ENCODE results near the gene OTUD5.

Gene OTUD5

DNA sequence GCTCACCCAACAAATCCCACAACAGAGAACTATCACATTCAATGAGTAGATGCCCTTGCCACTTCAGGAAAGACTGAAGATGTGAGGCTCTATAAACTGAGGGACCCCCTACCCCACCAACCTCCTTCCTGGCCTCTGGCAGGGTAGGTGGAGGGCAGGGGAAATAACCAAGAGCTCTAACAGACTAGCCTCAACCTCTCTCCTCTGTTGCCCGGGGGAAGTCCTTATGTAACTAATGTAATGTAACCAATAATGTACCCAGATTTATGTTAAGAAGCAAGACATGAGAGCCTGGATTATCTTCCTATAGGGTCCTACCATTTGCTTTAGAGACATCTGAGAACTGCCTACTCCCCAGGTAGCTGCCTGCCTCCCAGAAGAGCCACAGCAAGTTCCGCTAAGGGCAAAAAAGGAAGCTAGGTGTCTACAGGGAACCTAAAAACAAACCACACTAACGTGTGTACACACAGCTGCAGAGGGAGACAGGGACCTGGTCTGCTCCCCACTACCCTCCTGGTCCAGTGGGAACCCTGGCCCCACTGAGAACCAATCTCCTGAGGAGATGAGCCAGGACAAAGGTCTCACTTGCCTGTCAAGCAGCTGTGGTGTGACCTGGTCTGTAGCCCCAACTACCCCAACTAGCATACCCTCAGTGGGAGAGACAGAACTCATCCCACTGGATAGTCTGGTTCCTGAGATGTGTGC is 17.7 kb downstream of the OTUD5 start:
- no peak overlapping the region for H3K4me3 ChIP-seq (ENCODE audit: low read depth, low read length)
- DNase-seq (ENCODE audit: low read depth): no peak

DNA sequence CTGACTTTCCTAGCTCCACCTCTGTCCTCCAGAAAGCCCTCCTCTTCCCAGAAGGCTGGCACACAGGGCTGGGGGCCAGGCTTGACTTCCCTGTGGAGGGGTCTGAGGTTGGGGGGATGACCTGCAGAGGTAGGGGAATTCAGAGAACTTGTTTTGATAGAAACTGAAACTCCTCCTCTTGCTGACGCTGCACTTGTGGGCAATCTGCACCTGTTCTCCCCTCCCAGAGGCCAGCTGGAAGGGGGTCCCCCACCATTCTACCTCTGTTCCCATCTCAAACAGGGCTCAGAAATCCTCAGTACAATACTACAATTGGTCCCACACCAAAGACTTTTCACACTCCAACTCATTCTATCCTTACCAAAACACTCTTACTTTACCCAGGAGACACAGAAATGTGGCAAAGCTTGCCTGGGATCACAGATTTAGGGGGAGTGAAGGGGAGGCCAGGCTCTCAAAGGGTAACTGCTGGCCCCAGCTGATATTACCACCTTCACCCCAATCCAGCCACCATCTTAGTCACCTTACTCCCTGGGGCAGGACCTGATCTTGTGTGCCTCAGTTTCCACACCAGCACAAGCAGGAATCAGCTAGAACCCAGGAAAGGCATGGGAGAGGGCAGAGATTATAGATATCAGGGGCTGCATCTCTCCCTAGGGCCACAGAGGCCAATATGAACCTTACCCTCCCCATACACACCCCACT is 18.5 kb downstream of the OTUD5 start:
- DNase-seq (ENCODE audit: low read depth): no peak
- no peak overlapping the region for H3K4me3 ChIP-seq (ENCODE audit: low read depth, low read length)

DNA sequence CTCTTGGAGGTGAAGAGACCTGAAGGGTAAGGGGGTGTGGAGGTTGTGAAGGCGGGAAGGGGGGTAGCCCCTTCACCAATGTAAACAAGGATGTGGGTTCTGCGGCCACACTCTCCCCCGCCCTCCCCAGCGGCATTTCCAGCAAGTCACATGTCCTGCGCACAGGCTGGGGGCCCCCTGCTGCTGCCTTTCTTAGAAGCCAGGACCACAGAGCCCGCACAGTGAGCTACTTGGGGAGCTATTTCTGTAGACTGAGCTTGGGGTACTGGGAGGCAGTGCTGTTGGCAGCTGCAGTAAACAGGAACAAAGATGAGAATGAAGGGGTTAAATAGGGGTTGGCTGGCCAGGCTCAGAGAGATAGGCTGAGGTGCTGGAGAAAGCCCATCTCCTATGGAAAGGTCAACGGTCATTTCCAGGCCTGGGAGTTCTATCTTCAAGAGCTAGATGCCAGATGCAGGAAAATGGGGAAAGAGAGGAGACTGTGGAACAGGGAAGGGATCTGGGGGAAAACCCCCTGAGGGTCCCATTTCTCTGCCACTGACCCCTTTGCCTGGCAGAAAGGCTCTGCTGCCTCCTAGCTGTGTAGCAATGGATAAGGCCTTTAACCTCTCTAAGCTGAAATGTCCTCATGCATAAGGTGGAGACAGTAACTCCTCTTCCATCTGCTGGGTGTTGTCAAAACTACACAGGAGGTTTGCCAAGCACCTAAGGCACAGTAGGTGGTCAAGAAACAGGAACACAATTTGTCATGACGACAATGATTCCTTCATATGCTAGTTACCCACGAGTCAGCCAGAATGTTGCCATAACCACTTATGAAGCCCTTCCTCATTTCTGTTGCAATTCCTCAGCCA is 20.1 kb downstream of the OTUD5 start:
- no peak overlapping the region for H3K4me3 ChIP-seq (ENCODE audit: low read depth, low read length)
- no peak for DNase-seq (ENCODE audit: low read depth)

DNA sequence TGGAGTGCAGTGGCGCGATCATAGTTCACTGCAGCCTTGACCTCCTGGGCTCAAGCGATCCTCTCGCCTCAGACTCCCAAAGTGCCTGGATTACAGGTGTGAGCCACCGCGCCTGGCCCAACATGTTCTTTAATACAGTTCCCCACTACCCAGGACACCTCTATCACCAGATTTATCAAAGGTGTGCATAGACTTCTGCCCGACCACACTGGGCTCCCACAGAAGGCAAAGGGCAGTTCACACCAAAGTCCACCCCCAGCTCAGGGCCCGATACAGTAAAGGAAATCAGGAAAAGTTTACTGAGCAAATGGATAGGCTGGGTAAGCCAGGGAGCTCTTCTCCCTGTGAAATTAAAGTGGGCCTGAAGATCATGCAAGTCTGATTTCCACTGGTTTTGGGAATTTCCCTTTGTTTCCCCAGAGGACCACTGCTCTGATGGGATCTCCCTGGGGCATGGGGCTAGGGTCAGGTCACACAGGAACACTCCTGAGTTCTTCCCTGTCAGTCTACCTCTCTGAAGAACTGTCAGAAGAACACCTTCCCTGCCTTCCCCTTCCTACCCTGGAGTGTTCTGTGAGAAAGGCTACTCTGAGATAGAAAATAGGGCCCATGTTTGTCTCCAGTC is 20.9 kb downstream of the OTUD5 start:
- H3K4me3 ChIP-seq (ENCODE audit: low read depth, low read length): no peak overlapping the region
- DNase-seq (ENCODE audit: low read depth): no peak

DNA sequence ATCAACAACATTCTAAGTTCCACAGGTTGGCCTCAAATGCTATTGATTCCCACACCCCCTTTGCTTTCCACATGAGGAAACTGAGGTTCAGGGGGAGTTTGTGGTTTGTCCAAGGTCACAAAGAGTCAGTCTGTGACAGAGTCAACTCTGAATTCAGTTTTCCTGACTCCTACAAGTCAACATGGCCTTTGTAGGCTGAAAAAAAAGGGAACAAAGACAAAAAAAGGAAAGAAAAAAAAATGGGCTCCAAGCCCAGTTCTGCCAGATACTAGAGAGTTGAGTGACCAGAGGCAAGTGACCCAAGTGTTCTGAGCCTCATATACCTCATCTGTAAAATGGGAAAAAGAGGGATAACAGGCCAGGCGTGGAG is 22.1 kb downstream of the OTUD5 start:
- no peak overlapping the region for H3K4me3 ChIP-seq (ENCODE audit: low read depth, low read length)
- no peak for DNase-seq (ENCODE audit: low read depth)

DNA sequence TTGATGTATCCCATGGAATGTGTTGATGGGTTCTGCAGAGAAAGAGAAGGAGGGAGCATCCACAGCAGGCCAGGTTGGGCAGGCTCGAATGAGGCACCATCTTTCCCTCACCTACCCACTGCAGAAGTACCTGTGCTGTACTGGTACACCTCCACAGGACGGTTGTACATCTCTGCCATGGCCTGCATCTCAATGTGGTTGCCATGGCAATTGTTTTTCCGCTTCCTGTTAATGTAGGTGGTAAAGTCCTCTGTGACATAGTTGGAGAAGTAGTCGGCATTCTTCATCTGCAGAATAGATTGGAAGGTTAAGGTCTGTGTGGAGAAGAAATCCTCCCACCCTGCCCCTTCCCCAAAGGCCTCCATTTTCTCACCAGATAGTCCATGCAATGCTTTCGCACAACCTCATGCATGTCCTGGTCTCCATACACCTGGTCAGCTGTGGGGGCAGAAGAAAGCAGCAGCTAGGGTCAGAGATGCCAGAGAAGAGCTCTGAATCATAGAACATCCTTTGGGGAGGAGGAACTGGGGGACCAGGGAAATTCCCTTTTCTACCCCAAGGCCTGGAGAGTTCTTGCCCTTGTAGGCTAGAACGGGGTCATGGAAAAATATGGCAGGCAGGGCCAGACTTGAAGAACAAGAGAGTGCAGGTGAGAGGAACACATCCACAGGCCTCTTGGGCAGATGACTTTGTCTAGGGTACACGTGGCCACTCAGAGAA is 22.7 kb downstream of the OTUD5 start:
- no peak for DNase-seq (ENCODE audit: low read depth)
- H3K4me3 ChIP-seq (ENCODE audit: low read depth, low read length): no peak overlapping the region

DNA sequence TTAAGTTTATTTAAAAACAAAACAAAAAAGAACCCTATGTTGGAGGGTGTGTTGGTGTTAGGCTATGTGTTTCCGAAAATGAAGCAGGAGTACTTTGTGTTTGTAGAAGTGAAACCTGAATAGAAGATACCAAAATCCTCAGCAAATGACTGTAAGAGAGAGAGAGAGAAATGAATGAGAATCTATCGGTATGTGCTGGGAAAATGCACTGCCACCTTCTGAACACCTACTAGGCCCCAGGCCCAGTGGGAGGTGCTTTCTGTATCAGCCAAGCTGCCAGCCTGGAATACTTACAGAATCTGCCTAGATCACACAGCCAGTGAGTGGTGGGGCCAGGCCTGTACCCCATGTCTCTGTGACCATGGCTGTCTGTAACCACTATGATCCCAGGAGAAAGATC is 23.6 kb downstream of the OTUD5 start:
- DNase-seq (ENCODE audit: low read depth): no peak
- no peak overlapping the region for H3K4me3 ChIP-seq (ENCODE audit: low read depth, low read length)

DNA sequence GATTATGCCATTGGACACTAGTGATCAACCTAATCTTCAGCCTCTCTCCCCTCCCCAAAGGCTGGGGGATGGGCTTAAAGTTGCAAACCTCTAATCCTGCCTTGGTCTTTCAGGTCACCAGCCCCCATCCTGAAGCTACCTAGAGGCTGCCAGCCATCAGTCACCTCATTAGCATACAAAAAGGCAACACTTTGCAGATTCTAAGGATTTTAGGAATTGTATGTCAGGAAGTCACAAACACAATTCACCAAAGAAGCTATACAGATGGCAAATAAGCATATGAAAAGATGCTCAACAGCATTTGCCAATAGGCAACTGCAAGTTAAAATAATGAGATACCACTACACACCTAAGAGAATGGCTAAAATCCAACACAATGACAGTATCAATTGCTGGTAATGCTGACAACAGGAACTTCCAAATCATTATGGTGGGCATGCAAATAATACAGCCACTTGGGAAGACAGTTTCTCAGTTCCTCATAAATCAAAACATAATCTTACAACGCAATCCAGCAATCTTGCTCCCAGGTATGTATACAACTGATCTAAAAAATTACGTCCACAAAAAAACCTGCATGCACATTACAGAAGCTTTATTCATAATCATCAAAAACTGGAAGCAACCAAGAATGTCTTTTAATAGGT is 29.5 kb downstream of the OTUD5 start:
- no peak overlapping the region for H3K4me3 ChIP-seq (ENCODE audit: low read depth, low read length)
- DNase-seq (ENCODE audit: low read depth): no peak

DNA sequence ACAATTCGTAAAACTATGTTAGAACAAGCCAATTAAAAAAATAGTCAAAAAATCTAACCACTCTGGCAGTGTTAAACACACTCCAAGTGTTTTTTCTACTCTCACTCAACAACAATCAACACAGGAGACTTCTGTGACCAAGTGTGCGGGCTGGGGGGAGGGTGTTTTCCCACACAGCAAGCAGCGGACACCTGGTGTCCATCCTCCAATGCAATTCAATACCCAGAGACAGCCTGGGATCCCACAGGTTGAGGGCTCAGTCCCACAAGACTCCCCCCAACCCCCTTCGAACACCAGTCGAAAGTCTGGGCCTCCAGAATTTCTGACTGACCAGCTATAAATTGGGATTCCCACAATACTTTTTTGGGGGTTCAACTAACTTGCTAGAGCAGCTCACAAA is 30.3 kb downstream of the OTUD5 start:
- no peak for DNase-seq (ENCODE audit: low read depth)
- no peak overlapping the region for H3K4me3 ChIP-seq (ENCODE audit: low read depth, low read length)

DNA sequence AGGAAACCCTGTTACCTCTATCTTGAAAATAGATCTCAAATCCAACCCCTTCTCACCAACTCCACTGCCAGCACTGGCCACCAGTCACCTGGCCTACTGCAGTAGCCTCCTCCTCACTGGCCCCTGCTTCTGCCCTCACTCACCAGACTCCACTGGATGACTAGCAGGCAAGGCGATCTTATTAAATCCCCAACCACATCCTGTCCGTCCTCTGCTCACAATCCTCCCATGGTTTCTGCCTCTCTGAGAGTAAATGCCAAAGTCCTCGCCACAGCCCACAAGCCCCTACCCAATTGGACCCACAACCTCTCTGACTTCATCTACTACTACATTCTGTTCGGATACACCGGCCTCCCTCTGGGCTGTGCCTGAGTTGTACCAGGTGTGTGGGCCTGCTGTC is 33.1 kb downstream of the OTUD5 start:
- H3K4me3 ChIP-seq (ENCODE audit: low read depth, low read length): no peak overlapping the region
- DNase-seq (ENCODE audit: low read depth): no peak

DNA sequence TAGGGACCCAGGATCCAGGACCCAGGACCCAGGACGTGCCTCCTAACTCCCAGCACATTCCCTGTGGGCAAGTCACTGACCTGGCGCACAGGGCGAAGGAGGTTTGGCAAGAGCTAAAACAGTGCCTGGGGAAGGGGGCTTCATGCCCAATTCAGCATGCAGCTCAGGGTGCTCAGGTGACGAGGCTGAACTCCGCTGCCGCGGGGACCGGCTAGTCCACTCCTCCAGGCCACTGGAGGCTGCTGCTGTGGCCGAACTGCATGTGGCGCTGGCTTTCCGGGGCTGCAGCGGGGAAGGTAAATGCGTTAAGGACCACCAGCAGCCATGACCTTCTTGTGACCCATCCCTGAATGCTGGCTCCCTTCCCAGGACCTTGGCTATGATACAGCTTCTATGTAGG is 33.6 kb downstream of the OTUD5 start:
- no peak for DNase-seq (ENCODE audit: low read depth)
- H3K4me3 ChIP-seq (ENCODE audit: low read depth, low read length): no peak overlapping the region

DNA sequence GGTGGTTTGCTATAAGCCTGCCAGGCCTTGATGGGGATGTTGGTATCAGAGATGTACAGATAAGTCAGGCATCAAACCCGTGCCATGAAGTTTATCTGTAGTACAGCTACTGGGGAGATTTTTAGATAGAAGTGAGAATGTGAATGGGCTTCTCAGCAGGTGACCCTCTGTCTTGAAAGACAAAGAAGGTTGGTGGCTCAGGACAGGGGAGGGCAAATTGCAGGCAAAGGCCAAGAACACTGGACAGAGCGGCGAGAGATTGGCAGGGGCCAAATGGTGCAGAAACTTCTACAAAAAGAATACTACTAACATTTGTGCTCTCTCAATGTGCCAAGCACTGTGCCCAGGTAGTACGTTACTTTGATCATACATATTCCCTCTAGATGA is 36.7 kb downstream of the OTUD5 start:
- no peak overlapping the region for H3K4me3 ChIP-seq (ENCODE audit: low read depth, low read length)
- DNase-seq (ENCODE audit: low read depth): no peak

DNA sequence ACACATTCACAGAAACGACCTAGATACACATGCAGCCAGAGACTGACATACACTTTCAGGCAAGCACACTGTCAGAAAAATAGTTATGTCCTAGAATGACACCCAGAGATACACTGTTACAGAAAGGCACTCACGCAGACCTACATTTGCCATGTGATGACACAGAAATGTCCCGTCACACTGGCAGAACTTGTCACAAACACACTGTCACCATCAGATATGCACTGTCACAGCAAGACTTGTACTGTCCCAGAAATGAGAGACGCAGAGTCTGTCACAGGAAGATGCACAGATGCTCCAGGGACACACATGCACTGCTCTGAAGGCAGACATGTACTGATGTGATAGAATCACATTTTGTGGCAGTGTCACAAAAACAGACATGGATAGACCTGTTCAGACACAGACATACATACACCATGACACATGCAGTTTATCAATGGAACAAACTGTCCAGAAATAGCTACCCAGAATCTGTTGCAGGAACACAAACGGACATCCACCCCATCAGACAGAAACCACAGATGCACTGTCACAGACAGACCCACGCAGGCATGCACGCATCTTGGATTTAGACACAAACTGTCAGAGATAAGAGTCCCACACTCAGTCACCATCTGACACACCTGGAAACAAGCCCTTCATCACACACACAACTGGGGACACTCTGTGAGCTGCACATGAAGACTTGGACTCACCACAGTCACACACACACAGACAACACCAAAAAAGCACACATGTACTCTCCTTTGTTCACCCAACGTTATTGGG is 37.3 kb downstream of the OTUD5 start:
- no peak for DNase-seq (ENCODE audit: low read depth)
- H3K4me3 ChIP-seq (ENCODE audit: low read depth, low read length): no peak overlapping the region

DNA sequence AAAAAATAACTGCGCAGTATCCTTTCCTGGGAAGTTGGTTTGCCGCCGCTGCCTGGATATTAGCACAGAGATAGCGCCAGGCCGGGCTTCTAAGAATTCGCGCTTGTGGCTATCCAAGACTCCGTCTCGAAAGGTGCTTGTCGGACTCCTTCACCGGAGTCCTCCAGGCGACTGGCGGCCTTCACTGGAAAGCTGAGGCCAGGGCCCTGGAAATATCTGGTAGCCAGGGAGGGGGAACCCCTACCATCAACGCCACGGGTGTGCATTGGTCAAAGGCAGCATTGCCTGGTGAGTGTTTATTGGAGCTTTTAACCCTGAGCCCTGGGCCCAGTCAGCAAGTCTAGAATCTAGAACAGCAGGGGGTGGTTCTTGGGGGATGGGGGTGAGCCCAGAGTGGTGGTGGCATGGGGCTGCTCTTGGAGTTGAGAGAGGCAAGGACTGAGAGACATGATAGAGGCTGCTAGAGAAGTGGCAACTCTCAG is 38.0 kb downstream of the OTUD5 start:
- DNase-seq (ENCODE audit: low read depth): no peak
- H3K4me3 ChIP-seq (ENCODE audit: low read depth, low read length): peak overlapping the region; percentile 63

DNA sequence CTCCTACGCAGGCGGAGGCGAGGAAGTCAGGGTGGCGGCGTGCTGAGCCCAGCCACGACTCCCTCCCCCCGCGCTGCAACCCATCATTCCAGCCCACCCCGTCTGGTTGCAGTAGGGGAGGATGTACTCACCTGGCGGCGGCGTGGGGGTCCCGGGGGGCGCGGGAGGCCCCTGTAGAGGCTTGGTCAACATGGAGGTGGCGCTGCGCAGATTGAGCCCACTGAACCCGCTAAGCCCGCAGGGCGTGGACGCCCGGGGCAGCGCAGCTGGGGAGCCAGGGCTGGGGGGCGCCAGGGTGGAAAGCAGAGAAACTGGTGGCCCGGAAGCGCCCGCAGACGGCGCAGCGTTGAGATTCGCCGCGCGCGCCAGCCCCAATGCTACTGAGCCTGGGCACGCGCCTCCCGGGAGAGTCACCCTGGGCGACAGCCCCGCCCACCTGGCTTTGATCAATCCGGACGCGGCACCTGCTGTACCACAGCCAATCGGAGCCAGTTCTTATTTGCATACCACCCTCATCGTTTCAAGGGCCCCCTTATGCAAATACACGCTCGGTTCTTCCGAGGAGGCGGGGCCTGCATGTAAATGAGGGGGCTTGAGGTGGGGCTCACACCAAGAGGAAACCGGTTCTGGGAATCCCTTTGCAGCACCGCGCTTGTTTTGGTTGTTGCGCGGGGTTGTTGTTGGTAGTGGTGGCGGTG is 38.6 kb downstream of the OTUD5 start, which contains the start of gene PIM2:
Gene PIM2 (minus strand): TSS at position 382 of the 698 bp plus-strand sequence. CDS start 190 bp downstream, at position 192.
- peak; percentile 59 for DNase-seq (ENCODE audit: low read depth)
- H3K4me3 ChIP-seq (ENCODE audit: low read depth, low read length): peak within 1 kb of the TSS; percentile 63

DNA sequence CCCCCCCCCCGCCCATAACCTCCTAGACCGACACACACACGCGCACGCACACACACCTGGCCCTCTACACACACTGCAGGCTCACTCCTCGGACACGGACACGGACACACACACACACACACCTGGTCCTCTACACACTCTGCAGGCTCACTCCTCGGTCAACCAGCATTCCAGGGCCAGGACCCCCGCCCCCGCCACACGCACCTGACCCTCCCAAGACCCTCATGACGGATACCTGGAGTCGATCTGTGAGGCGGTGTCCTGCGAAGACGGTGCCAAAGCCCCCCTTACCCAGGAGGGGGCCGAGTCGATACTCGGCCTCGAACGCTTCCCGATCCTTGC is 39.1 kb downstream of the OTUD5 start:
- H3K4me3 ChIP-seq (ENCODE audit: low read depth, low read length): peak overlapping the region; percentile 63
- no peak for DNase-seq (ENCODE audit: low read depth)

DNA sequence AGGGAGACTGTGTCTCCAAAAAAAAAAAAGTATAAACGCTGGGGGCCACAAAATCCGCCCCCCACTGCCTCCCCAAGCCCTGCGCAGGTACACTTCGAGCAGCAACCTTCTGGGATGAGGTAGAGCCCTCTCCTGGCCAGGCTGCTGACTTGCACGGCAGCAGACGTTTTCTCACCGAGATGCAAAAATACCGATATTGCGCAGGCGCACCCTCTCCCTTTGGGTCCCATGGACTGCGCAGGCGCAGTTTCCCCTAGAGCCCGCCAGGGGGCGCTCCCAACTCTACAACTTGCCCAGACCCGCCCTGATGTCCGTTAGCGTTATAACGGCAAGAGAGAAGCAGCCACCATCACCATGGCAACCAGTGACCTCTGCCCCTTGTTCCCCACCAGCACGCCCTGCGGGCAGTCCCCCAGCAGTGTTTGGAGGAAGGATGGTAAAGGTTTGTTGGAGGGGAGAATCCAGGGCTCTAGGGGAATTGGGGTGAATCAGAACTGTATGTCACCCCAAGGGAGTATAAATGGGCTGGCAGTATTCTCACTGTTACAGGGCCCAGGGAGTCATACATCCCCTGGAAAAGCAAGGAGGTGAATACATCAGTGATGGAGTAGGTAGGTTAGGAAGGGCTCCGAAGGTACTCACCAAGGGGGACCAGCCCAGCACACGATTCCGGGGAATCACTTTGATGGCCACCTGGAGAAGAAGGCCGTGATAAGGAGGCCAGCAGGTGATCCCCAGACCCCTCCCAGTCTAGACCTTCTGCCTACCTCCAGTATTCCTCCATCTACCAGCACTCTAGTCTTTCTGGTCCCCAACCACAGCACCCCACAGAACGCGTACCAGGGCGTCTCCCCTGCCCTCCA is 40.0 kb downstream of the OTUD5 start:
- peak; percentile 51 for DNase-seq (ENCODE audit: low read depth)
- H3K4me3 ChIP-seq (ENCODE audit: low read depth, low read length): peak overlapping the region; percentile 63
